A673 (cell line): ENCODE results near the gene FRMD4A. TPM values are rescaled to one million over a fixed set of nuclear protein-coding genes. Genes with fewer than 3 reads are reported as not detected.

ENCODE experiments used
- BruUV-seq: library from RNA; stranded (reverse); fragments of 400-500 nt; replicated peaks from 2 replicates; lab custom pipeline; 2021; lab: Mats Ljungman, UMichigan
- CTCF ChIA-PET: fragments of 300-600 bp; sonication (Branson Sonifier 250); formaldehyde crosslinking; loops from one replicate; lab custom pipeline; 2022; ENCODE audit warnings: antibody characterized with exemption; lab: Charles Lee
- POLR2A ChIA-PET: fragments of 300-600 bp; sonication (Branson Sonifier 250); formaldehyde crosslinking; loops from one replicate; lab custom pipeline; 2022; ENCODE audit warnings: antibody characterized with exemption; ENCODE audit not compliant: low non-redundant PET; lab: Charles Lee
- DNase-seq: peaks from one replicate; pipeline ENCODE4 v3.0.0-alpha.2; 2015; ENCODE audit warnings: low spot score
- H3K27ac ChIP-seq: fragments of 200-600 bp; sonication (generic); 2 replicates; pipeline ENCODE4 v1.5.1; 2016; ENCODE audit warnings: mixed run types, low read depth, mild to moderate bottlenecking, mixed read lengths, antibody characterized with exemption, low read length; ENCODE audit not compliant: poor library complexity, severe bottlenecking
- H3K27me3 ChIP-seq: fragments of 200-600 bp; sonication (generic); replicated peaks from 2 replicates; pipeline ENCODE4 v1.6.1; 2017; ENCODE audit warnings: mixed run types, low read depth, mild to moderate bottlenecking, mixed read lengths, antibody characterized with exemption, low read length; ENCODE audit not compliant: insufficient read depth, poor library complexity
- H3K36me3 ChIP-seq: fragments of 200-600 bp; sonication (generic); 2 replicates; pipeline ENCODE4 v1.6.1; 2016; ENCODE audit warnings: mixed run types, mild to moderate bottlenecking, mixed read lengths, antibody characterized with exemption, low read length; ENCODE audit not compliant: insufficient read depth, poor library complexity, severe bottlenecking
- H3K4me1 ChIP-seq: fragments of 200-600 bp; sonication (generic); 2 replicates; pipeline ENCODE4 v1.6.1; 2017; ENCODE audit warnings: mixed run types, mild to moderate bottlenecking, mixed read lengths, antibody characterized with exemption, low read length; ENCODE audit not compliant: insufficient read depth, poor library complexity, severe bottlenecking
- H3K4me3 ChIP-seq: fragments of 200-600 bp; sonication (generic); 2 replicates; pipeline ENCODE4 v1.5.1; 2016; ENCODE audit warnings: low read depth, mixed run types, mild to moderate bottlenecking, mixed read lengths, low read length; ENCODE audit not compliant: poor library complexity, severe bottlenecking
- H3K9me3 ChIP-seq: fragments of 200-600 bp; sonication (generic); 2 replicates; pipeline ENCODE4 v1.6.1; 2016; ENCODE audit warnings: mixed run types, low read depth, mild to moderate bottlenecking, mixed read lengths, antibody characterized with exemption, low read length; ENCODE audit not compliant: poor library complexity, severe bottlenecking
- CTCF ChIP-seq: fragments of 300-800, 200-600 bp; sonication (generic); conservative IDR thresholded peaks from 2 replicates; pipeline ENCODE4 v1.5.1; 2017; ENCODE audit warnings: low read depth, mild to moderate bottlenecking, antibody characterized with exemption, low read length, moderate library complexity, mixed read lengths
- EZH2 ChIP-seq: fragments of 200-600 bp; sonication (generic); IDR thresholded peaks from 2 replicates; pipeline ENCODE4 v1.6.1; 2017; ENCODE audit warnings: borderline replicate concordance, low read depth, mild to moderate bottlenecking, mixed read lengths, antibody characterized with exemption, low read length; ENCODE audit not compliant: poor library complexity, severe bottlenecking
- intact Hi-C: fragments of 100-400 bp; cut with micrococcal nuclease; formaldehyde crosslinking; loops from one replicate; pipeline ENCODE4 v1.10.0; 2022; ENCODE audit not compliant: unreplicated experiment
- total RNA-seq: library from RNA; stranded (reverse); gene quantifications from 2 replicates; pipeline ENCODE4 v1.2.3, GENCODE V29; 2021

FRMD4A gene
- total RNA-seq, 1 experiment from 2014 or later = 26.3 TPM

GRCh38 chr10:13795653-13796555 is 534.8 kb downstream of the FRMD4A start:
- no peak for TF ChIP-seq CTCF
- TF ChIP-seq EZH2 = no peak
- no peak for DNase-seq
- intact Hi-C loops = no loop called here
- POLR2A ChIA-PET = no interaction called here
- Histone ChIP-seq H3K27ac (no peak overlapping the region), H3K9me3 (no peaks in the 10 kb centered on the region), H3K4me1 (no peaks in the 10 kb centered on the region), H3K4me3 (no peak overlapping the region), H3K36me3 (no peaks in the 10 kb centered on the region), H3K27me3 (no peaks in the 10 kb centered on the region)
- CTCF ChIA-PET = no interaction called here
- BruUV-seq = no TSS peak

GRCh38 chr10:13794992-13795612 is 535.6 kb downstream of the FRMD4A start:
- no peak overlapping the region for H3K27ac ChIP-seq
- CTCF ChIA-PET = no interaction called here
- POLR2A ChIA-PET = no interaction called here
- H3K36me3 ChIP-seq = no peaks in the 10 kb centered on the region
- TF ChIP-seq CTCF = no peak
- no peak for TF ChIP-seq EZH2
- no peaks in the 10 kb centered on the region for H3K4me1 ChIP-seq
- no TSS peak for BruUV-seq
- intact Hi-C loops = no loop called here
- H3K9me3 ChIP-seq = no peaks in the 10 kb centered on the region
- no peaks in the 10 kb centered on the region for H3K27me3 ChIP-seq
- H3K4me3 ChIP-seq = no peak overlapping the region
- DNase-seq = no peak

GRCh38 chr10:13792006-13792405 is 538.7 kb downstream of the FRMD4A start:
- CTCF ChIA-PET = no interaction called here

More at GRCh38 chr10:13792006-13792405, 538.7 kb downstream of the FRMD4A start:
- Histone ChIP-seq H3K4me3 (no peak overlapping the region), H3K36me3 (no peaks in the 10 kb centered on the region), H3K27me3 (no peaks in the 10 kb centered on the region), H3K9me3 (no peaks in the 10 kb centered on the region), H3K27ac (no peak overlapping the region), H3K4me1 (peaks cover 5% of the 10 kb centered on the region)
- intact Hi-C loops = no loop called here
- POLR2A ChIA-PET = no interaction called here
- DNase-seq = no peak
- no TSS peak for BruUV-seq
- TF ChIP-seq CTCF (no peak), EZH2 (no peak)
